Heart left ventricle (tissue), 13 donors: ENCODE measurements around the gene KRT9.

Experiments used
- CTCF ChIP-seq, 12 donors: fragments of 200-600 bp; sonication (generic) in 4 of 12; IDR thresholded peaks; one replicate each; pipeline versions ENCODE4 v1.5.0 to v1.8.0; 2018 to 2022; ENCODE audit warnings: antibody characterized with exemption in 12 of 12, mild to moderate bottlenecking in 5 of 12
- POLR2A ChIP-seq, 2 donors: fragments of 450-650 bp; IDR thresholded peaks; one replicate each; pipeline ENCODE4 v1.6.1; 2017; ENCODE audit warnings: antibody characterized with exemption in 2 of 2, mild to moderate bottlenecking in 2 of 2, moderate library complexity in 2 of 2
- donor health status: ischemic (EF 13 %, LVEDD 7.1; RV severe dilation, severe dysfunction).
- donor health status: DM: no; HTN: yes; CAD: no.
- donor health status: DM: no; HTN: no; CAD: no.
- donor health status: ischemic (EF 25% LVEDD 6.9; RV normal size, moderate dysfunction).
- donor health status: ischemic (EF 25% LVEDD 5.7; RV mildly dilated, moderate dysfunction).
- donor health status: ischemic (EF 35%, LVEDD 5.7; RV mildly dilated, moderate dysfunction).
- donor health status: nonischemic (EF 11% LVEDD 7.7; RV severe dilation, severe dysfunction).
- donor health status: DM: yes; HTN: yes; CAD: no.
- donor health status: PGD.
- donor health status: ischemic (EF 29% LVEDD 5.4; RV normal size, mild dysfunction).
- donor health status: nonischemic (EF 23%, LVEDD 6.1; RV moderate dilation, normal function).

DNA sequence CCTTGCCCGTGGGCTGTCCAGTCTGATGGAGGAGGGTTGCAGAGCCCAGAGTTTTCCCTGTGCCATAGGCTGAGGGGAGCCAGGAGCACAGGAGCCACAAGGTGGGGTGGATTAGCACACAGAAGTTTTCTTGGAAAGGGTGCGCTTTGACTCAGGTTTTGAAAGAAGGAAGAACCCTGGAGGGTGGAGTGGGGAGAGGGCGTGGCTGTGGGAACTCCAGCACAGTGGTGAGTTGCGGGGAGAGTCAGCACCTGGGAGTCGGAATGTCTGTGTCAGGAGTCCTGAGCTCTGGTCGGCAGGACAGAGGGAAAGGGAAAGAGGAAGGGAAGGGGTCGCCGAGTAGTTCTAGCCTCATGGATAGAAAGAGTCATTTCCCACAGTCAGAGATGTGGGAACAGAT lies 23.7 kb upstream of the KRT9 start:
- TF ChIP-seq CTCF (IDR thresholded peaks at IDR 0.05) (no peak), POLR2A (IDR thresholded peaks at IDR 0.05) (no peak)
